Measurements from ENCODE around the gene ZHX3.

The ZHX3 gene

GRCh38 chr20:41168281-41169161 is 149.0 kb downstream of the ZHX3 start:
- DNase-seq: no peak

DNA sequence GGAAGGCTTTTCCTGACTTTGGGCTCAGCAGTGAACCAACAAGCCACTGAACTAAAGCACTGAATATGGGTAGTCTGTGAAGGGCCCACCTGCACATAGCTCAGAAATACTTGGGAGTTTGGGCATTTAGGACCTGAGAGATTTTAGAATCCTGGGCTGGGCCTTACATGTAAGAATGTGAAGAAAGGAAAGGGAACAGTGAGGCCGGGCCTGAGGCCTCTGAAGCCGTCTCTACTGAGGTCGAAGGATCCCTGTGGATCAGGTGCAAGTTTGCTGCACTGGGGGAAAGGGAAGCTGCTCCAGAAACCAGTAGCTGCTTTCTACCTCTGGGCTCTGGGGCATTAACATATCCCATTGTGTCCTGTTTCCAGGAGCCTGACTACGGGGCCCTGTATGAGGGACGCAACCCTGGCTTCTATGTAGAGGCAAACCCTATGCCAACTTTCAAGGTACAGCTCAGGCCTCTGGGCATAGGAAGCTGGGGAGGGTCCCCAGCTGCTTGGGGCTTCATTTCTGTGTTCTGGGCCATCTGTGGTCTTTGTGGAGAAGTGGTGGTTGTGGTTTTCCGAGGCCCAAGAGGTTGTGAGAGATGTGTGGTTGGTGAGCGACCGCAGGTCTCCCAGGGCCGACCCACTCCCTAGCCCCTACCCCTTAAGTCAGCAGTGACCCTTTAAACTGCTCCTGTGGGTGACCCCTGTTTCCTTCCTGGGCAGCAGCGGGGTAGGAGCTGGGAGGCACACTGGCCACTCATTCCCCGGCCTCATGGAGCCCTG is 149.9 kb downstream of the ZHX3 start:
- DNase-seq: no peak

- DNase-seq: no peak
These were observed 150.4 kb downstream of the ZHX3 start for GRCh38 chr20:41167118-41167470.

- DNase-seq: no peak
These were observed 151.1 kb downstream of the ZHX3 start for GRCh38 chr20:41166201-41167117.

DNA sequence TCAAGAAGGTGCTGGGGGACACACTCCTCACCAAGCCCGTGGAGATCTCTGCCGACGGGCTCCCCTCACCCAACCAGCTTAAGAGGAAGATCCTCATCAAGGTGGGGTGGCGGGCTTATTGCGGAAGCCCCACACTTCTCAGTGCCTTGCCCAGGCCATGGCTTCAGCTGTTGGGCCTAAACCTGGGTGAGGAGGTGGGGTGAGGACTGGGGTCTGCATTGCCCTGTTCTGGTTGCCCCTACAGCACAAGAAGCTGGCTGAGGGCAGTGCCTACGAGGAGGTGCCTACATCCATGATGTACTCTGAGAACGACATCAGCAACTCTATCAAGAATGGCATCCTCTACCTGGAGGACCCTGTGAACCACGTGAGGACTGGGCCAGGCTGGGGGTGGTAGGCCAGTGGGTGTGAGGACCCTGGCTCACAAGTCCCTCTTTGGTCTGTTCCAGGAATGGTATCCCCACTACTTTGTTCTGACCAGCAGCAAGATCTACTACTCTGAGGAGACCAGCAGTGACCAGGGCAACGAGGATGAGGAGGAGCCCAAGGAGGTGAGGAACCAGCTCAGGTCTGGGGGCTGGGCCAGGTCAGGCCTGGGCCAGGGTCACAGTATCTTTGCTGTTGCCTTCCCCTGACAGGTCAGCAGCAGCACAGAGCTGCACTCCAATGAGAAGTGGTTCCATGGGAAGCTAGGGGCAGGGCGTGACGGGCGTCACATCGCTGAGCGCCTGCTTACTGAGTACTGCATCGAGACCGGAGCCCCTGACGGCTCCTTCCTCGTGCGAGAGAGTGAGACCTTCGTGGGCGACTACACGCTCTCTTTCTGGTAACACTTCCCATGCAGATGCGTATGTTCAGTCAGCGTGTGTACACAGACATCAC is 152.3 kb downstream of the ZHX3 start:
- no peak for DNase-seq

DNA sequence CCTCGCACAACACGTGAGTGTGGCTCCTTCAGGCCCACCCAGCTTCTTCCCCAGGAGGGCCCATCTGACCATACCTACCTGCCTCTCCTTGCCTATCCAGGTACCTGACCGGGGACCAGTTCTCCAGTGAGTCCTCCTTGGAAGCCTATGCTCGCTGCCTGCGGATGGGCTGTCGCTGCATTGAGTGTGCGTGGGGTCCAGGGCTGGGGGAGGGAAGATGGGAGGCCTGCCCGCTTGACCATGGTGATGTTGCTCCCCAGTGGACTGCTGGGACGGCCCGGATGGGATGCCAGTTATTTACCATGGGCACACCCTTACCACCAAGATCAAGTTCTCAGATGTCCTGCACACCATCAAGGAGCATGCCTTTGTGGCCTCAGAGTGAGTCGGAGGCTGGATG is 153.7 kb downstream of the ZHX3 start:
- DNase-seq: no peak

GRCh38 chr20:41162396-41162795 is 155.1 kb downstream of the ZHX3 start:
- no peak for DNase-seq

- DNase-seq: no peak
These were observed 155.6 kb downstream of the ZHX3 start for GRCh38 chr20:41161886-41162285.

DNA sequence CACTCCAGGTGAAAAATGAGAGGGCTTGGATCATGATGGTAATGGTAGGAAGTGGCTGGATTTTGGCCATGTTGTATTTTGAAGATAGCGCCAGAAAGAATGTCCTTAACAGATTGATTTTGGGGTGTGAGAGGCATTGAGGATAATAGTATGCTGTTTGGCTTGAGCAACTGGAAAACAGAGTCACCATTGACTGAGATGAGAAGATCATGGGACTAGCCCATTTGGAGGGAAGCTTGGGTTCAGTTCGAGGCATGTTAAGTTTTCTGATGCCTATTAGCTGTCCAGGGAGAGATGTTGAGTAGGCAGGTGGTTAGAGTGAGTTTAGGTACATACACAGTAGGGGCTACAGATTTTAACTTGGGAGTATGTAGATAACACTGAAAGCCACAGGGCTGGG is 156.8 kb downstream of the ZHX3 start:
- DNase-seq: no peak

- no peak for DNase-seq
These were observed 158.0 kb downstream of the ZHX3 start for GRCh38 chr20:41159547-41159946.

DNA sequence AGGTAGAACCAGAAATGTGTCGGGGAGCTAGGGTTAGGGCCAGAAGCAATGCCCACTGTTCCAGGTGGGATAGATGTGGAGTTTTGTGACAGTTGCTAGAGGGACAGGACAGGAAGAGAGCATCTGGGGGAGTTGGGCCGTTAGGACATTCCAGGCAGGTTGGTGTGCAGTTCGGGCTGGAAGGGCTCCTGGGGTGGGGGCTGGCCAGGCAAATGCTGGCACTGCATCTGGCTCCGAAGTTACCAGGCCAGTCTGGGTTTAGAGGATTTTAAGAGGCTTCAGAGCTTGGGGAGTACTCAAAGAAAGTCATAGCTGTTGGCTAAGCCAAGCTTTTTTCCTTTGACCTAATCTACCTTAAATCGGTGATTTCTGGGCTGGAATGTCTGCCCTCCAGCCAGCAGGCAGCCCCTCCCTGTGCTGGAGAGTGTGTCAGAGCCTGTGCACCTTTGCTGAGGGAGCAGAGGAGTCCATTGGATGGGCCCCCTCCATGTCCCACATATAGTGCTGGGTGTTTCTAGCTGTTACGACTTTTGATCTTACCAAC is 159.4 kb downstream of the ZHX3 start:
- no peak for DNase-seq

- DNase-seq: no peak
These were observed 162.3 kb downstream of the ZHX3 start for GRCh38 chr20:41155261-41155660.

GRCh38 chr20:41154436-41155176 is 162.9 kb downstream of the ZHX3 start:
- DNase-seq: no peak

GRCh38 chr20:41152108-41152757 is 165.3 kb downstream of the ZHX3 start:
- DNase-seq: no peak

DNA sequence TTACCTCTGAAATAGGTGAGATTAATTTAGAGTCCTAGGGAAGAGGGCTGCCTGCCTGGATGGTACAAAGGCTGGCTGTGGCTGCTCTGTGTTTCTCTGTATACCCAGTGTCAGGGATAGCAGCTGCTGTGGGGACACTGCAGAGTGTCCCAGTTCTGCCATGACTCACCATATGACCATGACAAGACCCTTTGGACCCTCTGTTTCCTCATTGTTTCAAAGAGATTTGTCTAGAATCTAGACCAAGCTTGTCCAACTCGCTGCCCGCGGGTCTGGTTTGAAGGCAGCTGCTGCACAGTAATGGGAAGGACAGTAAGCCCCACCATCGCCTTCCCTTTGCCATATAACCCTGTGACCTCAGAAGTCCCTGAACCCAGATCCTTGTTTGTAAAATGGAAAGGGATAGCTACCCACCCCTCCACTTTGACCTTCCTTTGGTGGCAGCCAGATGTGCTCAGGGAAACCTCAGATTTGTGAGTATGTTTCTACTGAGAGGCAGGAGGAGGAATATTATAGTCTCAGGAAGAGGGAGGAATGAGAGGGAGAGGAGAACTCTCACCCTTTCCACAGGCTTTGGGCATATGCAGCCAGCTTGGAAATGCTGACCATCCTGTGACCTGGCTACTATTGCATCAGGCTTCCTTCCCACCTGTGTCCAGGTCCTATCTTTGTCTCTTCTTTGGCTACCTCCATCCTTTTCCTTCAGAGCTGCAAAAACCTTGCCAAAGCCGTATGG is 166.2 kb downstream of the ZHX3 start:
- no peak for DNase-seq

DNA sequence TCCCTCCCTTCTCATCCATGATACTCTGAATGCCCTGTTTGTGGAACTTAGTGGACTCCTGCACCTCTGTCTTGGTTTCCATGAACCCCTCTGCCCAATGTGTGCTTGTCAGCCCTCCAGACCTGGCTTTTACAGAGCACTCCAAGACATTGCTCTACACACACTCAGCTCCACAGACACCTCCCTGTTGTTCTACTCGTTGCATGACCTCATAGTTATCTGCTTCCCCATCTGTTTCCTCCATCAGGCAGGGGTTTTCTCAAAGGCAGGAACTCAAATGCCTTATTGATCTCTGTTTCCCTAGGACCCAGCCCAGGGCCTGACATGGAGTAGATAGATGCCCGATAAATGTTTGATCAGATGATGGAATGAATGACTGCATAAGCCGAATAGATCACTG is 166.9 kb downstream of the ZHX3 start:
- no peak for DNase-seq

GRCh38 chr20:41148942-41149341 is 168.6 kb downstream of the ZHX3 start:
- DNase-seq: no peak

- DNase-seq: no peak
These were observed 169.8 kb downstream of the ZHX3 start for GRCh38 chr20:41147767-41148191.

GRCh38 chr20:41145821-41146620 is 171.5 kb downstream of the ZHX3 start:
- DNase-seq: no peak
